Measurements from ENCODE around the gene HAUS7.

Gene HAUS7

DNA sequence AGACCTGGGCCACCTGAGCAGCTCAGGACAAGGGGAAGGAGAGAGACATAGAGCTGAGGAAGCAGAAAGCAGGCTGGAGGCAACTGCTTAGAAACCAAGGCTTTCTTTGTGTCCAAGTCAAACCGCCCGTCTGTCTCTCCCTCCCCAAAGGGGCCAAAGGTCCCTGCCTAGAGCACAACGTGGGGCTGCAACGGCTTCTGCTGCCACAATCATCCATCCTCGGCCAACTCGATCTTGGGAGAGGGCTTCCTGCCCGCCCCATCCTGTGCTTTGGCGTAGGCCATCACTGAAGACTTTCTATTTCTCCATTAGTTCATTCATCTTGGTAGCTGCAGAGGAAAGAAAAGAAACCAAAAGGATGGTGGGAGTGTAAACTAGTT lies 22.8 kb downstream of the HAUS7 start:
- no peaks in the 10 kb centered on the region for H3K36me3 ChIP-seq (ENCODE audit: control insufficient read depth, insufficient read depth, low read length)
- WGBS (ENCODE audit: insufficient coverage, insufficient read length), result no CpG with 5 or more reads among the region's 8 CpGs
- H3K4me3 ChIP-seq (ENCODE audit: low read length), result no peak overlapping the region
- H3K9me3 ChIP-seq (ENCODE audit: control insufficient read depth, insufficient read depth, low read length), result no peaks in the 10 kb centered on the region
- DNase-seq (ENCODE audit: low read depth, low spot score), result no peak
- no peaks in the 10 kb centered on the region; the same call in 1 of the 2 replicates for H3K4me1 ChIP-seq (ENCODE audit: control insufficient read depth, insufficient read depth, low read length)
- H3K27ac ChIP-seq (ENCODE audit: low read length), result no peak overlapping the region
- H3K27me3 ChIP-seq (ENCODE audit: control insufficient read depth, insufficient read depth, low read length), result no peaks in the 10 kb centered on the region

DNA sequence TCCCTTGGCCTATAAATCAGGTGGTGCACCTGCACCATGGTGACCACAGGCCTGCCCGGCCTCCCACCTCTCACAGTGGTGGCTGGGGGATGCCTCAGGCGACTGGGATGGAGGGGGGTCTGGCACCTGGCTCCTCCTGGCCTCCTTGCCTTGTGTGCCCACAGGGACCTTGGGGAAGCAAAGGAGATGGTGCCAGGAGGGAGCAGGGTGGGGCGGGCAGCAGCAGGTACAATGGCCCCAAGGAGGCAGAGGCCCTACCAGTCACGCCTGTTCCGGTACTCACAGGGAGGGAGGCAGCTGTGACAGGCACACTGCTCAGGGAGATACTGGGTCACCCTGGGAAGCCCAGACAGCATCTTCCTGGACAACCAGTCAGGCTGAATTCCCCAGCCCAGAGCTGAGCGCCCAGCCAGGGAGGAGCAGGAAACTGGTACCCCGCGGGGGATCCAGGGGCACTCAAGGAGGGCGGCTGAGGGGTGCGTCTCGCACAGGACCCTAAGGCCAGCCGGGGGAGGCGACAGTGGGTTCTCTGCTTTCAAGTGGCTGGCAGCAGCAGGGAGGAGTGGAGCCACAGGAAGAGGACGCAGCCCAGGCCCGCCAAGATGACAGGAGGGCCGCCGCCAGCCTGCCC lies 23.3 kb downstream of the HAUS7 start:
- H3K9me3 ChIP-seq (ENCODE audit: control insufficient read depth, insufficient read depth, low read length), result no peaks in the 10 kb centered on the region
- no peaks in the 10 kb centered on the region; the same call in 1 of the 2 replicates for H3K4me1 ChIP-seq (ENCODE audit: control insufficient read depth, insufficient read depth, low read length)
- H3K27ac ChIP-seq (ENCODE audit: low read length), result no peak overlapping the region
- no peaks in the 10 kb centered on the region for H3K36me3 ChIP-seq (ENCODE audit: control insufficient read depth, insufficient read depth, low read length)
- H3K27me3 ChIP-seq (ENCODE audit: control insufficient read depth, insufficient read depth, low read length), result no peaks in the 10 kb centered on the region
- DNase-seq (ENCODE audit: low read depth, low spot score), result no peak
- H3K4me3 ChIP-seq (ENCODE audit: low read length), result no peak overlapping the region
- WGBS (ENCODE audit: insufficient coverage, insufficient read length), result no CpG with 5 or more reads among the region's 17 CpGs

DNA sequence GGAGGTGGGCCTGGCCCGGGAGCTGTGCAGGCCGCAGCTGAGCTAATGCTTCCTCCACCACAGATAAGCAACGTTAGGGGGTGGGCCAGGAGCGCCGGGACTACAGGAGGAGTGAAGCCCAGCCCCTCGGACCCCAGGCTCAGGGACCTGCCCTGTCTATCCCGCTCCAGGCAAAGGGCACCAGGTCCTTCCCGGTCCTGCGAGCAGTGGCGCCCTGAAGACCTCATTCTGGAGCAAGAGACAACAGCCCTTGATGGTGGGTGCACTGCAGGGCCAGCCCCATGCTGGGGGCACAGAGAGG lies 23.8 kb downstream of the HAUS7 start:
- H3K36me3 ChIP-seq (ENCODE audit: control insufficient read depth, insufficient read depth, low read length), result no peaks in the 10 kb centered on the region
- WGBS (ENCODE audit: insufficient coverage, insufficient read length), result no CpG with 5 or more reads among the region's 10 CpGs
- no peaks in the 10 kb centered on the region for H3K27me3 ChIP-seq (ENCODE audit: control insufficient read depth, insufficient read depth, low read length)
- H3K4me1 ChIP-seq (ENCODE audit: control insufficient read depth, insufficient read depth, low read length), result no peaks in the 10 kb centered on the region; the same call in 1 of the 2 replicates
- no peak overlapping the region for H3K27ac ChIP-seq (ENCODE audit: low read length)
- no peak overlapping the region for H3K4me3 ChIP-seq (ENCODE audit: low read length)
- DNase-seq (ENCODE audit: low read depth, low spot score), result no peak
- no peaks in the 10 kb centered on the region for H3K9me3 ChIP-seq (ENCODE audit: control insufficient read depth, insufficient read depth, low read length)

DNA sequence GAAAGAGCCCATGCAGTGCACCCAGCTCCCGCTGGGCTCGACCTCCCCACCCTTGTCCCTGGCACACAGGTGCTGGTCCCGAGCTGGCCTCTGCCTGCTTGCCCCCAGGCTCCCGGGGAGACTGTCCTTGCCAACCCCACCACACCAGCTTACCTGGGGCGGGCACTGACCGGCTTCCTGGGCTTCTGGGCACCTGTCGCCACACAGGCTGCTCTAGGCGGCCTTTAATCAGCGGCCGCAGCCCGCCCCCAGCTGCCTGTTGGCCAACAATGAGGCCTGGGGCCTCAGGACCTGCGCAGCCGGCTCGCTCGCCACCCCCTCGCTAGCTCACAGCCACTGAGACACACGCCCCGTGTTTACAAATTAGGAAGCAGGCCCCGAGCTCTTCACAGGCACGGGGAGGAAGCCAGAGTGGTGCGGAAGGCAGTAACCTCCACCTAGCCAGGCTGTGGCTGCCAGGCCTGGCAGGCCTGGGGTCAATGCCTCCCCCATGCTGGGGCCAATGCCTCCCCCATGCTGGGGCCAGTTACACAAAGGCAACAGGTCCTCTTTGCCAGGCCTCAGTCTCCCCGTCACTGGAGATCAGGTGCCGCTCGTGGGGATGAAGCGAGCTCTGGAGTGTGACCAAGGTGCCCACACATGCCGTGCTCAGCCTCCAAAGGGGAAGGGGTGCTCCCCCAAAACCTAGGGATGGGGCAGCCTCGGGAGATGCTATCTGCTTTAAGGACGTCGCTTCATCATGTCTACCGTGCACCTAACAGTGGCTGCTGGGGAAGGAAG lies 24.3 kb downstream of the HAUS7 start, which contains the start of gene TREX2:
TREX2 (minus strand) TSS at position 201 of the 780 bp plus-strand sequence. CDS start 626 bp downstream, outside the sequence.
- Histone ChIP-seq H3K4me1 (ENCODE audit: control insufficient read depth, insufficient read depth, low read length) (no peaks in the 10 kb centered on the region; the same call in 1 of the 2 replicates), H3K27me3 (ENCODE audit: control insufficient read depth, insufficient read depth, low read length) (no peaks in the 10 kb centered on the region), H3K9me3 (ENCODE audit: control insufficient read depth, insufficient read depth, low read length) (no peaks in the 10 kb centered on the region), H3K27ac (ENCODE audit: low read length) (no peak within 1 kb of the TSS), H3K4me3 (ENCODE audit: low read length) (no peak within 1 kb of the TSS), H3K36me3 (ENCODE audit: control insufficient read depth, insufficient read depth, low read length) (no peaks in the 10 kb centered on the region)
- no peak for DNase-seq (ENCODE audit: low read depth, low spot score)
- no CpG with 5 or more reads among the region's 30 CpGs for WGBS (ENCODE audit: insufficient coverage, insufficient read length)

DNA sequence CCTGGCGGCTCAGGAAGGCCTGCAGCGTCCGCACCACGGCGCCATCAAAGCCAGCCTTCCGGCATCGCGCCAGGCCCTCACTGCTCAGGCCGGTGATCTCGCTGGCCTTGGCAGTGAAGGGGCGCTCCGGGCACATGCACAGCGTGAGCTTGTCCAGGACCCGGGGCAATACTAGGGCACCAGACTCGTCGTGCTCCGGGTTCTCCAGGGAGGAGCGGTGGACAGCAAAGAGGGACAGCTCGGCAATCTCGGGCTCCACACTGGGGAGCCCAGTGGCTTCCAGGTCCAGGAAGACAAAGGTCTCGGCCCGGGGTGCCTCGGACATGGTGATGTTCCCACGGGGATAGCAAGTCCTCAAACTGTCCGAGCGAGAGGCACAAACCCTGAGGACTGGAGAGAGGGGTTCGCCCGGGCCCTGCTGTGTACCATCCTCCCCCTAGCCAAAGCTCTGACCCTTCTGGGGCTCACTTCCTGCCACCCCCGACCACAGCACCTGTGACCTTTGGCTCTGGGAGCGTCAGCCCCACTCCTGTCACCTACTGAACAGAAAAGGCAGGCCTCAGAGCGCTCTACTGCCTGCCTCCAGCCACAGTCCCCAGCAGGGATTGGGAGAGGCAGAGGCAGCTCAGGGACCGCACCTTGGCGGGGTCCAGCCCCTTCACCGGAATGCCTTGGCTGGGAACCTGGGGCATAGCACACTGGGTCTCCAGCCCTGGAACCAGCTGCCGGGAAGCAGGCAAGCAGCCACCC lies 25.1 kb downstream of the HAUS7 start:
- Histone ChIP-seq H3K9me3 (ENCODE audit: control insufficient read depth, insufficient read depth, low read length) (no peaks in the 10 kb centered on the region), H3K4me1 (ENCODE audit: control insufficient read depth, insufficient read depth, low read length) (no peaks in the 10 kb centered on the region; the same call in 1 of the 2 replicates), H3K27me3 (ENCODE audit: control insufficient read depth, insufficient read depth, low read length) (no peaks in the 10 kb centered on the region), H3K27ac (ENCODE audit: low read length) (no peak overlapping the region), H3K4me3 (ENCODE audit: low read length) (no peak overlapping the region), H3K36me3 (ENCODE audit: control insufficient read depth, insufficient read depth, low read length) (no peaks in the 10 kb centered on the region)
- no peak for DNase-seq (ENCODE audit: low read depth, low spot score)
- no CpG with 5 or more reads among the region's 35 CpGs for WGBS (ENCODE audit: insufficient coverage, insufficient read length)

DNA sequence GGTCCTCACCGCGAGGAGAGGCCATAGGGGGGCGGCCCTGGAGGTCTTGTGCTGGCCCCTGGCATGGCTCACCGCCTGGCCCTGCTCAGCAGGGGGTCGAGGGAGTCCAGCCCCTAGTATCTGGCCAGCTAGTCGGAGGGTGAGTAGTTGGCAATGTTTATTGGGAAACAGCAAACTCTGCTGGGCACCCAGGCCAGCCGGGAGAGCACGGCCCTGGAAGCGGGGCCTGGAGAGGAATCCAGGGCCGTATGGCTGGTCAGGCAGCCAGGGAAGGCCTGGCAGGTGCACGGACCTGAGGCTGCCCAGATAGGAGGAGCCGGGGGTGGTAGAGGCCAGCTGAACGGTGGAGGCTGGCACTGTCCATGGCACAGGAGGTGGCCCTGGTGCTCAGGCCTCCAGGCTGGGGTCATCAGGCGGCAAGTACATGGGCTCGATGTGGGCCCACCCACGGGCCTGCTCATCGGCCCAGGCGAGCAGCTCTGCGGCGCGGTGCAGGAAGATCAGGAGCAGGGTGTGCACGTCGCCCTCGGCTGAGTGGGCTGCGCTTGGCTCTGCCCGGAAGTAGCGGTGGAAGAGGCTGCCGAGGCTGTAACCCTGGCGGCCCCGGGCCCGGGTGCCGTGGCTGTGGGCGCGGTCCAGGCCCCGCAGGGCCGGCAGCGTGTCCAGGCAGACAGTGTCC lies 25.9 kb downstream of the HAUS7 start:
- Histone ChIP-seq H3K4me1 (ENCODE audit: control insufficient read depth, insufficient read depth, low read length) (no peaks in the 10 kb centered on the region; the same call in 1 of the 2 replicates), H3K4me3 (ENCODE audit: low read length) (no peak overlapping the region), H3K27me3 (ENCODE audit: control insufficient read depth, insufficient read depth, low read length) (no peaks in the 10 kb centered on the region), H3K27ac (ENCODE audit: low read length) (no peak overlapping the region), H3K9me3 (ENCODE audit: control insufficient read depth, insufficient read depth, low read length) (no peaks in the 10 kb centered on the region), H3K36me3 (ENCODE audit: control insufficient read depth, insufficient read depth, low read length) (no peaks in the 10 kb centered on the region)
- WGBS (ENCODE audit: insufficient coverage, insufficient read length), result no CpG with 5 or more reads among the region's 37 CpGs
- DNase-seq (ENCODE audit: low read depth, low spot score), result no peak

DNA sequence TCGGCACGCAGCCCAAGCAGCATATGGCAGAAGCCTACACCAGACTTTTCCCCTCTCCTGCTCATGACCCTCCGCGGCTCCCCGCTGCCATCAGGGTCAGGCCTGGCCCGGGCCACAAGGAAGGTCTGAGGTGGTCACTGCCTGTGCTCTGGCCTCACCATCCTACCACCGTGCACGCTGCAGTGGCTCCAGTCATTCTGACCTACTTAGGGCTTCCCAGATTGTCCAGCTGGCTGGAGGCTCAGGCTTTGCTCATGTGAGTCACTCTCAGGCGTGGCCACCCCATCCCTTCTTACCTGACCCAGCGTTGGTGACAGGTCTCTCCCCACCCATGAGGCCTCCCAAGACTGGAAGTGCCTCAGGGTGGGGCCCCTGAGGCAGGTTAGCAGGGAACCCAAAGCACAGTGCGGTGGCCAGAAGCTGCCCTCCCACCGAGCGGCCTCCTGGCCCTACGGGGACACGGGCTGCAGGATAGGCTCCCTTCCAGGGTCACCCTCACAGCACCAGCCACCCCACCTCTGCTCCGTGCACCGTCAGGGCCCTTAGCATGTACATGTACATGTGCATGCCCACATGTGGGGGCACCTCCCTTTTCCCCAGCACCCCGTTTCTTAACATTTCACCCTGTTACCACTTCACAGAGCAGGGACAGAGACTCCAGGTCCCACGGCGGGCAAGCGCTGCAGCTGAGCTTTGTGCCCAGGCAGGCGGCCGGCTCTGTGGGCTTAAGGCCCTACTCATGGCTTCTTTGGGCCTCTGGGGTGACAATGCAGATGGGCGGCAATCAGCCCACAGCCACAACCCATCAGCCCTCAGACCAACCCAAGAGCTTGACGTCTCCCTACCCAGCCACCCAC lies 26.7 kb downstream of the HAUS7 start:
- H3K9me3 ChIP-seq (ENCODE audit: control insufficient read depth, insufficient read depth, low read length), result no peaks in the 10 kb centered on the region
- H3K27me3 ChIP-seq (ENCODE audit: control insufficient read depth, insufficient read depth, low read length), result no peaks in the 10 kb centered on the region
- no peaks in the 10 kb centered on the region; the same call in 1 of the 2 replicates for H3K4me1 ChIP-seq (ENCODE audit: control insufficient read depth, insufficient read depth, low read length)
- DNase-seq (ENCODE audit: low read depth, low spot score), result no peak
- H3K27ac ChIP-seq (ENCODE audit: low read length), result no peak overlapping the region
- no CpG with 5 or more reads among the region's 25 CpGs for WGBS (ENCODE audit: insufficient coverage, insufficient read length)
- H3K4me3 ChIP-seq (ENCODE audit: low read length), result no peak overlapping the region
- no peaks in the 10 kb centered on the region for H3K36me3 ChIP-seq (ENCODE audit: control insufficient read depth, insufficient read depth, low read length)

DNA sequence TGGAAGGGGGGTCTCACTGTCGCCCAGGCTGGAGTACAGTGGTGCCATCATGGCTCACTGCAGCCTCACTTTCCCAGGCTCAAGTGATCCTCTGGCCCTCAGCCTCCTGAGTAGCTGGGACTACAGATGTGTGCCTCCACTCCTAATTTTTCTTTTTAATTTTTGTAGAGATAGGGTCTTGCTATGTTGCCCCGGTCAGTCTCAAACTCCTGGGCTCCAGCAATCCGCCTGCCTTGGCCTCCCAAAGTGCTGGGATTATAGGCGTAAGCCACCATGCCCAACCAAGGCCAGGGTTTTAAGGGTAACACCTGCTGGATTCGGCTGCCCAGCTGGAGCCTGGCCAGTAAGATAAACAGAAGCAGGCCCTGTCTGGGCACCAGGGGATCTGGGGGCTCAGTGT lies 27.9 kb downstream of the HAUS7 start:
- no peaks in the 10 kb centered on the region for H3K27me3 ChIP-seq (ENCODE audit: control insufficient read depth, insufficient read depth, low read length)
- no peak for DNase-seq (ENCODE audit: low read depth, low spot score)
- H3K36me3 ChIP-seq (ENCODE audit: control insufficient read depth, insufficient read depth, low read length), result no peaks in the 10 kb centered on the region
- no peak overlapping the region for H3K4me3 ChIP-seq (ENCODE audit: low read length)
- H3K9me3 ChIP-seq (ENCODE audit: control insufficient read depth, insufficient read depth, low read length), result no peaks in the 10 kb centered on the region
- H3K4me1 ChIP-seq (ENCODE audit: control insufficient read depth, insufficient read depth, low read length), result no peaks in the 10 kb centered on the region; the same call in 1 of the 2 replicates
- no CpG with 5 or more reads among the region's 5 CpGs for WGBS (ENCODE audit: insufficient coverage, insufficient read length)
- H3K27ac ChIP-seq (ENCODE audit: low read length), result no peak overlapping the region

DNA sequence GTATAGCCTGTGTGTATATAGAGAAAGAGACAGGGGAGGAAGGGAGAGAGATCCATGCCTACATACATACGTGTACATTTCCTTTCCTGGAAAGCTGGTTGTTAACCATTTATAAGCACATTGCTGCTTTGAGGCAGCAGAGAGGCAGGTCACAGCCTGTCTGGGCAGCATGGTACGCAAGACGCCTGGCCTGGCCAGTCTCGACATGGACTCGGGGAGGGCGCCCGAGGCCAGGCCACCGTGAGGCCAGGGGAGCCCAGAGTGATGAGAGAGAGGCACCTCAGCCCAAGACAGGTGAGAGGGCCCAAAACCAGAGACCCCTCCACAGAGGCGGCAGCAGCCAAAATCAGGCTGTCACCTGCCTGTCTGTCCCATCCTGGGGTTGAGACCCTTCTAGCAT lies 28.4 kb downstream of the HAUS7 start:
- Histone ChIP-seq H3K27ac (ENCODE audit: low read length) (no peak overlapping the region), H3K4me3 (ENCODE audit: low read length) (no peak overlapping the region), H3K4me1 (ENCODE audit: control insufficient read depth, insufficient read depth, low read length) (no peaks in the 10 kb centered on the region; the same call in 1 of the 2 replicates), H3K9me3 (ENCODE audit: control insufficient read depth, insufficient read depth, low read length) (no peaks in the 10 kb centered on the region), H3K36me3 (ENCODE audit: control insufficient read depth, insufficient read depth, low read length) (no peaks in the 10 kb centered on the region), H3K27me3 (ENCODE audit: control insufficient read depth, insufficient read depth, low read length) (no peaks in the 10 kb centered on the region)
- no peak for DNase-seq (ENCODE audit: low read depth, low spot score)
- WGBS (ENCODE audit: insufficient coverage, insufficient read length), result no CpG with 5 or more reads among the region's 9 CpGs
